PC-3 (cell line): ENCODE data around the gene EIF4E2.

Experiments
- CTCF ChIP-seq: fragments of 300-600 bp; sonication (generic); conservative IDR thresholded peaks from 2 replicates; pipeline ENCODE4 v1.5.1; 2017; ENCODE audit warnings: antibody characterized with exemption, low read depth, mild to moderate bottlenecking, low read length
- EZH2 ChIP-seq: fragments of 300-600 bp; sonication (generic); IDR thresholded peaks from one replicate; pipeline ENCODE4 v1.6.1; 2017; ENCODE audit warnings: antibody characterized with exemption, mild to moderate bottlenecking, low read length; ENCODE audit not compliant: unreplicated experiment

- TF ChIP-seq CTCF (no peak), EZH2 (no peak)
Measured at GRCh38 chr2:232519581-232520438, 30.7 kb upstream of the EIF4E2 start, which contains the start of gene PRSS56.
